ENCODE data around the gene RFTN1. TPM values are rescaled to one million over a fixed set of nuclear protein-coding genes. Genes with fewer than 3 reads are reported as not detected.

RFTN1 gene
- total RNA-seq, 6 experiments from 2014 or later: 15.1 to 36.0 (median 19.8) TPM

- TF ChIP-seq POLR2A (IDR thresholded peaks at IDR 0.05): no peak
- TF ChIP-seq, protein P1, sequence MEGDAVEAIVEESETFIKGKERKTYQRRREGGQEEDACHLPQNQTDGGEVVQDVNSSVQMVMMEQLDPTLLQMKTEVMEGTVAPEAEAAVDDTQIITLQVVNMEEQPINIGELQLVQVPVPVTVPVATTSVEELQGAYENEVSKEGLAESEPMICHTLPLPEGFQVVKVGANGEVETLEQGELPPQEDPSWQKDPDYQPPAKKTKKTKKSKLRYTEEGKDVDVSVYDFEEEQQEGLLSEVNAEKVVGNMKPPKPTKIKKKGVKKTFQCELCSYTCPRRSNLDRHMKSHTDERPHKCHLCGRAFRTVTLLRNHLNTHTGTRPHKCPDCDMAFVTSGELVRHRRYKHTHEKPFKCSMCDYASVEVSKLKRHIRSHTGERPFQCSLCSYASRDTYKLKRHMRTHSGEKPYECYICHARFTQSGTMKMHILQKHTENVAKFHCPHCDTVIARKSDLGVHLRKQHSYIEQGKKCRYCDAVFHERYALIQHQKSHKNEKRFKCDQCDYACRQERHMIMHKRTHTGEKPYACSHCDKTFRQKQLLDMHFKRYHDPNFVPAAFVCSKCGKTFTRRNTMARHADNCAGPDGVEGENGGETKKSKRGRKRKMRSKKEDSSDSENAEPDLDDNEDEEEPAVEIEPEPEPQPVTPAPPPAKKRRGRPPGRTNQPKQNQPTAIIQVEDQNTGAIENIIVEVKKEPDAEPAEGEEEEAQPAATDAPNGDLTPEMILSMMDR (IDR thresholded peaks at IDR 0.05): no peak
- 60% methylated on average over 6 of the region's 6 CpGs for WGBS (ENCODE audit: insufficient coverage, low coverage, low lambda C conversion rate, missing lambda C conversion rate)
- intact Hi-C loops (cut with DNase I): loop anchor here (10.0 kb wide), 2 partner anchors 258 to 268 kb away; no protein-coding TSS in a partner anchor
- no peak for DNase-seq
- Histone ChIP-seq H3K36me3 (peaks cover 0 to 11% (median 2%) of the 10 kb centered on the region in 4 donors), H3K4me1 (peaks cover 0 to 8% (median 3%) of the 10 kb centered on the region in 4 donors), H3K27me3 (no peaks in the 10 kb centered on the region), H3K9me3 (no peaks in the 10 kb centered on the region), H3K4me3 (no peak overlapping the region), H3K27ac (peak overlapping the region in 2 of 3 donors; percentile 2 to 10)
- ATAC-seq: peak in 2 of 4 donors; percentile 19 to 23
These were observed 226.6 kb downstream of the RFTN1 start for GRCh38 chr3:16286751-16287543.

GRCh38 chr3:16286161-16286560 lies 227.3 kb downstream of the RFTN1 start:
- H3K4me3 ChIP-seq: no peak overlapping the region
- peaks cover 0 to 7% (median 2%) of the 10 kb centered on the region in 4 donors for H3K4me1 ChIP-seq
- no peaks in the 10 kb centered on the region for H3K9me3 ChIP-seq
- intact Hi-C loops (cut with DNase I): loop anchor here (10.0 kb wide), 2 partner anchors 259 to 269 kb away; no protein-coding TSS in a partner anchor
- DNase-seq (no peak), ATAC-seq (peak; percentile 27 to 38 (median 32))
- H3K36me3 ChIP-seq: peaks cover 0 to 11% (median 2%) of the 10 kb centered on the region in 4 donors
- TF ChIP-seq, protein P1 (IDR thresholded peaks at IDR 0.05): no peak
- no peak for TF ChIP-seq POLR2A (IDR thresholded peaks at IDR 0.05)
- peak overlapping the region in 1 of 3 donors; percentile 10 for H3K27ac ChIP-seq
- 93% methylated on average over 3 of the region's 3 CpGs for WGBS (ENCODE audit: insufficient coverage, low coverage, low lambda C conversion rate, missing lambda C conversion rate)
- no peaks in the 10 kb centered on the region for H3K27me3 ChIP-seq

DNA sequence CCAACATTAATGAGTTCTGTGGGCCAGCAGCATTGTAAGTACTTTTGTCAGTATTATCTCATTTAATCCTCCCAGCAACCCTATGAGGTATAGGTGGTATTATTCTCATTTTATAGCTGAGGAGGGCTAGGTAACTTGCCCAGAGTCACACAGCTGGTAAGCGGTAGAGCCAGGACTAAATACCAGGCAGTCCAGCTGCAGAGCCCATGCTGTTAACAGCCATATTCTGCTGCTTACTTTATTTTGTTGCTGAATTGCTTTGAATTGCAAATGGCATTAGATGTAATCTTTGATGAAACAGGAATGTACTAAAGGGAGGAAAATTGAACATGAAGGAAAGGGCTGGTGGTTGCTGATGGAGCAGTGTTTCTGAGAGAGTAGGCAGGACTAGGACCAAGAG lies 228.9 kb downstream of the RFTN1 start:
- Histone ChIP-seq H3K9me3 (no peaks in the 10 kb centered on the region), H3K4me1 (no peaks in the 10 kb centered on the region), H3K27me3 (no peaks in the 10 kb centered on the region), H3K27ac (no peak overlapping the region), H3K36me3 (peaks cover 0 to 11% (median 2%) of the 10 kb centered on the region in 4 donors), H3K4me3 (no peak overlapping the region)
- ATAC-seq (no peak), DNase-seq (no peak)
- WGBS (ENCODE audit: insufficient coverage, low coverage, low lambda C conversion rate, missing lambda C conversion rate): 93% methylated on average over 1 of the region's 1 CpG
- TF ChIP-seq, protein P1 (IDR thresholded peaks at IDR 0.05): no peak
- no peak for TF ChIP-seq POLR2A (IDR thresholded peaks at IDR 0.05)
- intact Hi-C loops (cut with DNase I): loop anchor here (10.0 kb wide), 2 partner anchors 260 to 270 kb away; no protein-coding TSS in a partner anchor

DNA sequence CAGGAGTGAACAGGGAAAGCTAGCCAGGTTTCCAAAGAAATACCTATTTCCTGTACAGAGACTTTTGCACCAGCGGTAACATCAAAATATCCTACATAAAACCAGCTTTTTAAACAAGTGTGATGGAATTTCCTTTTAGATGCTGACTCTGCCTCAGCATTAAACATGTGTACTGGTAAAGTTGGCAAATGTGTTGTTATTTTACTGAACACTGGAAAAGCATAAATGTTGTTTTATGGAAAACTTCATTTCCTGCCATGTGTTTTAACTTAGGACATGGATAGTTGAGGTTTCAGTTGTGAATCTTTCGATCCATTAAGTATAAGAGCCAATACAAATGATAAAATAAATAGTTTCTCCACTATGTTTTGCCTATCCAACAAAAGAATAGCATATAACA lies 232.8 kb downstream of the RFTN1 start:
- Histone ChIP-seq H3K27ac (no peak overlapping the region), H3K27me3 (no peaks in the 10 kb centered on the region), H3K36me3 (peaks cover 0 to 16% (median 0%) of the 10 kb centered on the region in 4 donors), H3K4me1 (no peaks in the 10 kb centered on the region), H3K9me3 (no peaks in the 10 kb centered on the region), H3K4me3 (no peak overlapping the region)
- intact Hi-C loops (cut with DNase I): loop anchor here (10.0 kb wide), 2 partner anchors 264 to 274 kb away; no protein-coding TSS in a partner anchor
- 92% methylated on average over 2 of the region's 2 CpGs for WGBS (ENCODE audit: insufficient coverage, low coverage, low lambda C conversion rate, missing lambda C conversion rate)
- no peak for DNase-seq
- no peak for ATAC-seq
- TF ChIP-seq POLR2A (IDR thresholded peaks at IDR 0.05): no peak
- TF ChIP-seq, protein P1 (IDR thresholded peaks at IDR 0.05): no peak
